ENCODE data around the gene GPR158.

Gene GPR158

DNA sequence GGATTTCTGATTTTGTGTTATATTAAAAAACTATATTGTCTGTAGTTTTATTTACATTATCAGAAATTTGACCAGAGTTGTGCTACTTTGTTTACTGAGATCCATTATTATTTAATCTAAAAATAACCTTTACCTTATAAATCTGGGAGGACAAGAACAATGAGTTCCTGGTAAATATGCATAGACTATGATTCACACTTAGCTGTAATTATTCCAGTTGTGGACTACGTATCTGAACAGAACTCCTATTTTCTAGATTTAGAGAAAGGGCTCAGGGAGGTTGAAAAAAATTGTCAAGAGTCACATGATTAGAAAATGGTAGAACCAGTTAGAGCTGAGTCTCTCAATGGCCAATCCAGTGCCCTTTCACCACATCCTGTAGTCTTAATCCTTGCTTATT lies 4.2 kb upstream of the GPR158 start:
- no peaks in the 10 kb centered on the region for H3K9me3 ChIP-seq (ENCODE audit: control insufficient read depth in 5 of 5, low read length in 5 of 5)
- H3K4me3 ChIP-seq (ENCODE audit: low read depth in 1 of 5, low read length in 5 of 5) = no peak overlapping the region
- H3K9ac ChIP-seq (ENCODE audit: low read length in 5 of 5) = no peak overlapping the region
- H3K4me1 ChIP-seq (ENCODE audit: control insufficient read depth in 5 of 5, insufficient read depth in 5 of 5, low read length in 5 of 5) = peaks cover 0 to 16% (median 14%) of the 10 kb centered on the region in 5 donors
- peaks cover 4 to 16% (median 5%) of the 10 kb centered on the region in 5 donors for H3K27me3 ChIP-seq (ENCODE audit: control insufficient read depth in 5 of 5, insufficient read depth in 4 of 5, low read length in 5 of 5)
- H3K27ac ChIP-seq (ENCODE audit: low read depth, low read length) = no peak overlapping the region
- H3K36me3 ChIP-seq (ENCODE audit: control insufficient read depth in 5 of 5, insufficient read depth in 5 of 5, low read length in 5 of 5) = no peaks in the 10 kb centered on the region

DNA sequence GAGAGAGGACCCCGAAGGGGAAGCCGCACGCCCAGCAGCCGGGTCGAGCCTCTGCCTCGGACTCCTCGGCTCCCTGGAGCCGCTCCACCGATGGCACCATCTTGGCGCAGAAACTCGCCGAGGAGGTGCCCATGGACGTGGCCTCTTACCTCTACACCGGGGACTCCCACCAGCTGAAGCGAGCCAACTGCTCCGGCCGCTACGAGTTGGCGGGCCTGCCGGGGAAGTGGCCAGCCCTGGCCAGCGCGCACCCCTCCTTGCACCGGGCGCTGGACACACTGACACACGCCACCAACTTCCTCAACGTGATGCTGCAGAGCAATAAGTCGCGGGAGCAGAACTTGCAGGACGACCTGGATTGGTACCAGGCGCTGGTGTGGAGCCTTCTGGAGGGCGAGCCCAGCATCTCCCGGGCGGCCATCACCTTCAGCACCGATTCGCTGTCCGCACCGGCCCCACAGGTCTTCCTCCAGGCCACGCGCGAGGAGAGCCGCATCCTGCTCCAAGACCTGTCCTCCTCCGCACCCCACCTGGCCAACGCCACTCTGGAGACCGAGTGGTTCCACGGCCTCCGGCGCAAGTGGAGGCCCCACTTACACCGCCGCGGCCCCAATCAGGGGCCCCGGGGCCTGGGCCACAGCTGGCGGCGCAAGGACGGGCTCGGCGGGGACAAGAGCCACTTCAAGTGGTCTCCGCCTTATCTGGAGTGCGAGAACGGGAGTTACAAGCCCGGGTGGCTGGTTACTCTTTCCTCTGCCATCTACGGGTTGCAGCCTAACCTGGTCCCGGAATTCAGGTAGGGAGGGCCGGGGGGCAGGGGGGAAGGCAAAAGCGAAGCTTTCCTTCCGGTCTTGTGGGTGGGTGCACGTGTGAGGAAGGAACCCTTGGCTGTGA lies 973 bp downstream of the GPR158 start:
- Histone ChIP-seq H3K27me3 (ENCODE audit: control insufficient read depth in 5 of 5, insufficient read depth in 4 of 5, low read length in 5 of 5) (peaks cover 22 to 43% (median 30%) of the 10 kb centered on the region in 5 donors), H3K36me3 (ENCODE audit: control insufficient read depth in 5 of 5, insufficient read depth in 5 of 5, low read length in 5 of 5) (no peaks in the 10 kb centered on the region), H3K9ac (ENCODE audit: low read length in 5 of 5) (no peak overlapping the region), H3K4me1 (ENCODE audit: control insufficient read depth in 5 of 5, insufficient read depth in 5 of 5, low read length in 5 of 5) (peaks cover 0 to 25% (median 19%) of the 10 kb centered on the region in 5 donors), H3K9me3 (ENCODE audit: control insufficient read depth in 5 of 5, low read length in 5 of 5) (no peaks in the 10 kb centered on the region), H3K4me3 (ENCODE audit: low read depth in 1 of 5, low read length in 5 of 5) (peak overlapping the region in 1 of 5 donors; percentile 76), H3K27ac (ENCODE audit: low read depth, low read length) (no peak overlapping the region)

GRCh38 chr10:25176421-25176968 lies 1.7 kb downstream of the GPR158 start:
- H3K27me3 ChIP-seq (ENCODE audit: control insufficient read depth in 5 of 5, insufficient read depth in 4 of 5, low read length in 5 of 5) = peaks cover 22 to 41% (median 30%) of the 10 kb centered on the region in 5 donors
- H3K9ac ChIP-seq (ENCODE audit: low read length in 5 of 5) = no peak overlapping the region
- peaks cover 0 to 25% (median 19%) of the 10 kb centered on the region in 5 donors for H3K4me1 ChIP-seq (ENCODE audit: control insufficient read depth in 5 of 5, insufficient read depth in 5 of 5, low read length in 5 of 5)
- no peaks in the 10 kb centered on the region for H3K9me3 ChIP-seq (ENCODE audit: control insufficient read depth in 5 of 5, low read length in 5 of 5)
- no peaks in the 10 kb centered on the region for H3K36me3 ChIP-seq (ENCODE audit: control insufficient read depth in 5 of 5, insufficient read depth in 5 of 5, low read length in 5 of 5)
- H3K4me3 ChIP-seq (ENCODE audit: low read depth in 1 of 5, low read length in 5 of 5) = no peak overlapping the region
- H3K27ac ChIP-seq (ENCODE audit: low read depth, low read length) = no peak overlapping the region

GRCh38 chr10:25177093-25177753 lies 2.4 kb downstream of the GPR158 start:
- Histone ChIP-seq H3K4me3 (ENCODE audit: low read depth in 1 of 5, low read length in 5 of 5) (no peak overlapping the region), H3K4me1 (ENCODE audit: control insufficient read depth in 5 of 5, insufficient read depth in 5 of 5, low read length in 5 of 5) (peaks cover 0 to 25% (median 19%) of the 10 kb centered on the region in 5 donors), H3K9me3 (ENCODE audit: control insufficient read depth in 5 of 5, low read length in 5 of 5) (no peaks in the 10 kb centered on the region), H3K9ac (ENCODE audit: low read length in 5 of 5) (no peak overlapping the region), H3K27ac (ENCODE audit: low read depth, low read length) (no peak overlapping the region), H3K27me3 (ENCODE audit: control insufficient read depth in 5 of 5, insufficient read depth in 4 of 5, low read length in 5 of 5) (peaks cover 22 to 38% (median 27%) of the 10 kb centered on the region in 5 donors), H3K36me3 (ENCODE audit: control insufficient read depth in 5 of 5, insufficient read depth in 5 of 5, low read length in 5 of 5) (no peaks in the 10 kb centered on the region)

GRCh38 chr10:25177754-25178135 lies 2.9 kb downstream of the GPR158 start:
- no peak overlapping the region for H3K4me3 ChIP-seq (ENCODE audit: low read depth in 1 of 5, low read length in 5 of 5)
- H3K9me3 ChIP-seq (ENCODE audit: control insufficient read depth in 5 of 5, low read length in 5 of 5) = no peaks in the 10 kb centered on the region
- H3K36me3 ChIP-seq (ENCODE audit: control insufficient read depth in 5 of 5, insufficient read depth in 5 of 5, low read length in 5 of 5) = no peaks in the 10 kb centered on the region
- H3K27ac ChIP-seq (ENCODE audit: low read depth, low read length) = no peak overlapping the region
- H3K9ac ChIP-seq (ENCODE audit: low read length in 5 of 5) = no peak overlapping the region
- H3K27me3 ChIP-seq (ENCODE audit: control insufficient read depth in 5 of 5, insufficient read depth in 4 of 5, low read length in 5 of 5) = peaks cover 22 to 38% (median 27%) of the 10 kb centered on the region in 5 donors
- H3K4me1 ChIP-seq (ENCODE audit: control insufficient read depth in 5 of 5, insufficient read depth in 5 of 5, low read length in 5 of 5) = peaks cover 0 to 25% (median 19%) of the 10 kb centered on the region in 5 donors

- peaks cover 22 to 38% (median 27%) of the 10 kb centered on the region in 5 donors for H3K27me3 ChIP-seq (ENCODE audit: control insufficient read depth in 5 of 5, insufficient read depth in 4 of 5, low read length in 5 of 5)
- H3K27ac ChIP-seq (ENCODE audit: low read depth, low read length) = no peak overlapping the region
- no peaks in the 10 kb centered on the region for H3K9me3 ChIP-seq (ENCODE audit: control insufficient read depth in 5 of 5, low read length in 5 of 5)
- H3K4me3 ChIP-seq (ENCODE audit: low read depth in 1 of 5, low read length in 5 of 5) = no peak overlapping the region
- peaks cover 0 to 25% (median 19%) of the 10 kb centered on the region in 5 donors for H3K4me1 ChIP-seq (ENCODE audit: control insufficient read depth in 5 of 5, insufficient read depth in 5 of 5, low read length in 5 of 5)
- H3K36me3 ChIP-seq (ENCODE audit: control insufficient read depth in 5 of 5, insufficient read depth in 5 of 5, low read length in 5 of 5) = no peaks in the 10 kb centered on the region
- H3K9ac ChIP-seq (ENCODE audit: low read length in 5 of 5) = no peak overlapping the region
Observed at GRCh38 chr10:25178411-25178810, 3.6 kb downstream of the GPR158 start.

DNA sequence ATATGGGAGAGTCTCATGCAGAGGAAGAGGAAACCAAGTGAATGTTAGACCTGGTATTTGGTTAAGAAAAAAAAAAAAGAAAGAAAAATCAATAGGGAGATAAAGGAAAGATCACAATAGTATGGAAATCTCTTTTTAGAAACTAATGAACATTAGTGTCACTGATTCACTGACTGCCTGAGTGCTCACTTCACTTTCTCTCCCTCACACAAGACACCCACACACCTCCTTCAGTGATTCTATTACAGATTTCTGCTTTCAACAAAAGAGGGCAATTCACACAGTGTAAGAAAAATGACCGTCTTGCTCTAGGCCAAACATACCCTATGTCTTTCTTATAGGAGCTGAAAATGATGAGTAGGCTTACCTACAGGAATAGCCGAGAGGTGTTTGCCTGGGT lies 6.0 kb downstream of the GPR158 start:
- peaks cover under 1 to 8% (median 5%) of the 10 kb centered on the region in 5 donors for H3K4me1 ChIP-seq (ENCODE audit: control insufficient read depth in 5 of 5, insufficient read depth in 5 of 5, low read length in 5 of 5)
- H3K9ac ChIP-seq (ENCODE audit: low read length in 5 of 5) = no peak overlapping the region
- no peak overlapping the region for H3K4me3 ChIP-seq (ENCODE audit: low read depth in 1 of 5, low read length in 5 of 5)
- H3K36me3 ChIP-seq (ENCODE audit: control insufficient read depth in 5 of 5, insufficient read depth in 5 of 5, low read length in 5 of 5) = no peaks in the 10 kb centered on the region
- peaks cover 16 to 32% (median 24%) of the 10 kb centered on the region in 5 donors for H3K27me3 ChIP-seq (ENCODE audit: control insufficient read depth in 5 of 5, insufficient read depth in 4 of 5, low read length in 5 of 5)
- no peak overlapping the region for H3K27ac ChIP-seq (ENCODE audit: low read depth, low read length)
- no peaks in the 10 kb centered on the region for H3K9me3 ChIP-seq (ENCODE audit: control insufficient read depth in 5 of 5, low read length in 5 of 5)

GRCh38 chr10:25182636-25183035 lies 7.8 kb downstream of the GPR158 start:
- Histone ChIP-seq H3K27me3 (ENCODE audit: control insufficient read depth in 5 of 5, insufficient read depth in 4 of 5, low read length in 5 of 5) (peaks cover 4 to 14% (median 6%) of the 10 kb centered on the region in 5 donors), H3K36me3 (ENCODE audit: control insufficient read depth in 5 of 5, insufficient read depth in 5 of 5, low read length in 5 of 5) (no peaks in the 10 kb centered on the region)

GRCh38 chr10:25191162-25191895 lies 16.5 kb downstream of the GPR158 start:
- no peak overlapping the region for H3K27ac ChIP-seq (ENCODE audit: low read depth, low read length)
- H3K9ac ChIP-seq (ENCODE audit: low read length in 5 of 5) = no peak overlapping the region
- H3K4me3 ChIP-seq (ENCODE audit: low read depth in 1 of 5, low read length in 5 of 5) = no peak overlapping the region
- no peaks in the 10 kb centered on the region for H3K27me3 ChIP-seq (ENCODE audit: control insufficient read depth in 5 of 5, insufficient read depth in 4 of 5, low read length in 5 of 5)
- H3K9me3 ChIP-seq (ENCODE audit: control insufficient read depth in 5 of 5, low read length in 5 of 5) = peaks cover 0 to 2% (median 0%) of the 10 kb centered on the region in 5 donors
- H3K36me3 ChIP-seq (ENCODE audit: control insufficient read depth in 5 of 5, insufficient read depth in 5 of 5, low read length in 5 of 5) = no peaks in the 10 kb centered on the region
- H3K4me1 ChIP-seq (ENCODE audit: control insufficient read depth in 5 of 5, insufficient read depth in 5 of 5, low read length in 5 of 5) = no peaks in the 10 kb centered on the region

More at GRCh38 chr10:25182636-25183035, 7.8 kb downstream of the GPR158 start:
- Histone ChIP-seq H3K4me1 (ENCODE audit: control insufficient read depth in 5 of 5, insufficient read depth in 5 of 5, low read length in 5 of 5) (peaks cover 0 to 2% (median 0%) of the 10 kb centered on the region in 5 donors), H3K27ac (ENCODE audit: low read depth, low read length) (no peak overlapping the region), H3K4me3 (ENCODE audit: low read depth in 1 of 5, low read length in 5 of 5) (no peak overlapping the region), H3K9ac (ENCODE audit: low read length in 5 of 5) (no peak overlapping the region), H3K9me3 (ENCODE audit: control insufficient read depth in 5 of 5, low read length in 5 of 5) (no peaks in the 10 kb centered on the region)

Measured in subcutaneous abdominal adipose tissue (tissue), 5 donors.